Gastrocnemius medialis (tissue), 4 donors: Measurements from ENCODE around the gene GRIFIN.

ENCODE experiments used
- CTCF ChIP-seq, 5 experiments: fragments of 450-650 bp in 3 of 5; fragments of 200-600 bp in 2 of 5; sonication (generic) in 2 of 5; IDR thresholded peaks in 4 of 5; conservative IDR thresholded peaks in 1 of 5; 1 replicate in 4 of 5; 2 replicates in 1 of 5; pipeline ENCODE4 v1.5.1; 2016 to 2019; ENCODE audit warnings: antibody characterized with exemption in 5 of 5, mild to moderate bottlenecking in 3 of 5, moderate library complexity in 3 of 5
- POLR2A ChIP-seq, 2 donors: fragments of 450-650 bp; IDR thresholded peaks; one replicate each; pipeline ENCODE4 v1.6.1; 2017; ENCODE audit warnings: antibody characterized with exemption in 2 of 2, mild to moderate bottlenecking in 2 of 2, moderate library complexity in 2 of 2

GRCh38 chr7:2507917-2508306 is 31.7 kb upstream of the GRIFIN start:
- TF ChIP-seq POLR2A (IDR thresholded peaks at IDR 0.05), result no peak
- no peak for TF ChIP-seq CTCF (IDR thresholded peaks at IDR 0.05 in 4 of 5, conservative IDR thresholded peaks at IDR 0.05 in 1 of 5)
